GM12878 (cell line): Measurements from ENCODE around the gene SYT3. TPM values are rescaled to one million over a fixed set of nuclear protein-coding genes. Genes with fewer than 3 reads are reported as not detected.

ENCODE experiments used
- ATAC-seq: fragments of 200-7000 bp; cut with Tn5 transposase; 3 replicates; pipeline ENCODE4 v1.9.1; 2020; ENCODE audit warnings: mild to moderate bottlenecking, moderate library complexity
- BruUV-seq: library from RNA; stranded (reverse); fragments of 400-500 nt; replicated peaks from 2 replicates; lab custom pipeline; 2021; lab: Mats Ljungman, UMichigan
- CTCF ChIA-PET: fragments of 300-600 bp; sonication (Branson Sonifier 250); formaldehyde crosslinking; extraction: SDS; loops from one replicate; lab custom pipeline; 2021; ENCODE audit warnings: inconsistent platforms; lab: Yijun Ruan, JAX
- POLR2A ChIA-PET: fragments of 350-600 bp; formaldehyde crosslinking; extraction: SDS; loops from one replicate; lab custom pipeline; 2021; ENCODE audit warnings: inconsistent platforms; lab: Charles Lee
- RAD21 ChIA-PET: fragments of 300-600 bp; sonication (Branson Sonifier 250); formaldehyde crosslinking; loops from one replicate; lab custom pipeline; 2023; ENCODE audit warnings: antibody characterized with exemption; ENCODE audit not compliant: unreplicated experiment; lab: Charles Lee
- SMC1A ChIA-PET: fragments of 300-600 bp; sonication (Branson Sonifier 250); formaldehyde crosslinking; loops from one replicate; lab custom pipeline; 2023; ENCODE audit not compliant: unreplicated experiment, uncharacterized antibody; lab: Charles Lee
- DNase-seq: peaks from one replicate; pipeline ENCODE4 v3.0.0-alpha.2; 2011; ENCODE audit warnings: low read depth, low spot score
- FAIRE-seq: peaks from 3 replicates; lab custom pipeline; 2011; peaks lifted over from hg19 to GRCh38; lab: Jason Lieb, UNC
- H2AFZ ChIP-seq: 2 replicates; pipeline ENCODE4 v1.6.0; 2011; ENCODE audit warnings: low read depth, low read length, control low read depth; ENCODE audit not compliant: control insufficient read depth
- H3K27ac ChIP-seq: 2 replicates; pipeline ENCODE4 v1.5.1; 2011; ENCODE audit warnings: control low read depth; ENCODE audit not compliant: control insufficient read depth, insufficient read depth
- H3K27me3 ChIP-seq, 2 experiments: replicated peaks in 1 of 2; 2 replicates each; pipeline versions ENCODE4 v1.6.0 to v1.6.1; 2011; ENCODE audit warnings: low read length in 1 of 2; ENCODE audit not compliant: control insufficient read depth in 2 of 2, insufficient read depth in 2 of 2
- H3K36me3 ChIP-seq, 2 experiments: 2 replicates each; pipeline ENCODE4 v1.5.1; 2011; ENCODE audit warnings: low read length in 1 of 2; ENCODE audit not compliant: control insufficient read depth in 2 of 2, insufficient read depth in 2 of 2
- H3K4me1 ChIP-seq: 2 replicates; pipeline ENCODE4 v1.6.1; 2011; ENCODE audit warnings: mild to moderate bottlenecking, low read length, moderate library complexity, mixed read lengths; ENCODE audit not compliant: control insufficient read depth, insufficient read depth
- H3K4me2 ChIP-seq: 2 replicates; pipeline ENCODE4 v1.6.0; 2011; ENCODE audit warnings: control low read depth; ENCODE audit not compliant: control insufficient read depth, insufficient read depth
- H3K4me3 ChIP-seq: fragments of 200-600 bp; sonication (generic); 2 replicates; pipeline ENCODE4 v1.5.1; 2016
- H3K79me2 ChIP-seq: 2 replicates; pipeline ENCODE4 v1.6.0; 2011; ENCODE audit warnings: low read length; ENCODE audit not compliant: control insufficient read depth, insufficient read depth
- H3K9ac ChIP-seq: 2 replicates; pipeline ENCODE4 v1.8.0; 2011; ENCODE audit warnings: low read length, control low read depth, mixed read lengths; ENCODE audit not compliant: control insufficient read depth, insufficient read depth
- H3K9me3 ChIP-seq: replicated peaks from 3 replicates; pipeline ENCODE4 v1.5.1; 2011; ENCODE audit warnings: mild to moderate bottlenecking, low read length; ENCODE audit not compliant: control insufficient read depth, insufficient read depth
- H4K20me1 ChIP-seq: 2 replicates; pipeline ENCODE4 v1.6.0; 2011; ENCODE audit not compliant: control insufficient read depth, insufficient read depth
- CREB1 ChIP-seq: IDR thresholded peaks from 2 replicates; pipeline ENCODE4 v1.6.1; 2012; ENCODE audit warnings: low read depth, mild to moderate bottlenecking, inconsistent platforms
- HDAC2 ChIP-seq: fragments of 200-600 bp; sonication (generic); IDR thresholded peaks from 2 replicates; pipeline ENCODE4 v1.6.1; 2017
- HSF1 ChIP-seq: fragments of 150-350 bp; IDR thresholded peaks from 2 replicates; pipeline ENCODE4 v1.6.1; 2014; ENCODE audit warnings: mild to moderate bottlenecking, low read depth, low read length
- MEF2A ChIP-seq: IDR thresholded peaks from 2 replicates; pipeline ENCODE4 v1.6.1; 2011; ENCODE audit warnings: low read depth, mild to moderate bottlenecking, low read length, moderate library complexity; ENCODE audit not compliant: insufficient read depth
- NFYB ChIP-seq: IDR thresholded peaks from 2 replicates; pipeline ENCODE4 v1.6.1; 2011; ENCODE audit warnings: low read depth, mild to moderate bottlenecking, low read length, improper control_type of control experiment, moderate library complexity; ENCODE audit not compliant: insufficient read depth
- NR2C1 ChIP-seq: fragments of 450-650 bp; IDR thresholded peaks from 2 replicates; pipeline ENCODE4 v1.6.1; 2017; ENCODE audit warnings: antibody characterized with exemption, mild to moderate bottlenecking, moderate library complexity
- PAX5 ChIP-seq: IDR thresholded peaks from 2 replicates; pipeline ENCODE4 v1.6.1; 2011; ENCODE audit warnings: low read depth, low read length, borderline replicate concordance
- RAD21 ChIP-seq: IDR thresholded peaks from 2 replicates; pipeline ENCODE4 v1.6.1; 2011; ENCODE audit warnings: mild to moderate bottlenecking, low read depth, low read length, moderate library complexity; ENCODE audit not compliant: insufficient read depth
- RCOR1 ChIP-seq: conservative IDR thresholded peaks from 2 replicates; pipeline ENCODE4 v1.6.1; 2012; ENCODE audit warnings: low read depth, low read length, improper control_type of control experiment
- SMAD1 ChIP-seq: fragments of 450-650 bp; IDR thresholded peaks from 2 replicates; pipeline ENCODE4 v1.6.1; 2018; ENCODE audit warnings: mild to moderate bottlenecking, low read depth; ENCODE audit not compliant: partially characterized antibody
- SUPT20H ChIP-seq: IDR thresholded peaks from 2 replicates; pipeline ENCODE4 v1.6.1; 2011; ENCODE audit warnings: low read depth, mild to moderate bottlenecking, low read length, moderate library complexity, borderline replicate concordance; ENCODE audit not compliant: control insufficient read depth
- TCF7 ChIP-seq: IDR thresholded peaks from 2 replicates; pipeline ENCODE4 v1.6.1; 2014; ENCODE audit warnings: antibody characterized with exemption, borderline replicate concordance
- USF2 ChIP-seq: IDR thresholded peaks from 2 replicates; pipeline ENCODE4 v1.6.1; 2011; ENCODE audit warnings: low read depth, low read length, improper control_type of control experiment, borderline replicate concordance
- YBX1 ChIP-seq: fragments of 450-650 bp; IDR thresholded peaks from 2 replicates; pipeline ENCODE4 v1.6.1; 2016; ENCODE audit warnings: antibody characterized with exemption
- ZNF24 ChIP-seq: fragments of 450-650 bp; IDR thresholded peaks from 2 replicates; pipeline ENCODE4 v1.6.1; 2017; ENCODE audit warnings: antibody characterized with exemption, mild to moderate bottlenecking
- WGBS: methylation state at CpG from one replicate; pipeline ENCODE4 v1.1.6; 2016; ENCODE audit warnings: low lambda C conversion rate; ENCODE audit not compliant: insufficient replicate concordance, insufficient coverage; ENCODE audit errors: missing lambda C conversion rate; 5-methylcytosine and 5-hydroxymethylcytosine counted together
- in situ Hi-C: fragments of 300-500 bp; cut with MboI; formaldehyde crosslinking; loops from 9 replicates; pipeline ENCODE4 v1.14.3; 2018; ENCODE audit warnings: mixed read lengths
- intact Hi-C: fragments of 100-400 bp; cut with micrococcal nuclease; formaldehyde crosslinking; loops from one replicate; pipeline ENCODE4 v1.14.2; 2022; ENCODE audit not compliant: unreplicated experiment
- polyA plus RNA-seq, 11 experiments: library from polyadenylated mRNA; depleted of rRNA in 4 of 11; unstranded in 6 of 11; stranded (reverse) in 5 of 11; fragments of >200 nt; fragmentation: Nextera tagmentation in 4 of 11; fragmentation: Illumina TruSeq in 1 of 11; extraction: Ambion mirVana in 4 of 11; extraction: Trizol in 1 of 11; gene quantifications; 1 replicate in 1 of 11; 2 replicates in 10 of 11; pipeline versions ENCODE4 v1.2.1 to v1.2.3, GENCODE V29; 2011 to 2016; ENCODE audit warnings: inconsistent platforms in 2 of 11, missing spikeins in 2 of 11, low read depth in 1 of 11
- total RNA-seq, 4 experiments: library from RNA; depleted of rRNA in 3 of 4; stranded (reverse); fragments of >200 nt in 3 of 4; fragmentation: Illumina TruSeq in 1 of 4; extraction: Trizol in 1 of 4; gene quantifications; 2 replicates each; pipeline versions ENCODE4 v1.2.1 to v1.2.3, GENCODE V29; 2013 to 2021
- TF ChIP-seq, protein P1 (sequence below): IDR thresholded peaks from 2 replicates; pipeline ENCODE4 v1.6.1; 2011; ENCODE audit warnings: low read depth, mild to moderate bottlenecking, low read length, moderate library complexity, borderline replicate concordance; ENCODE audit errors: extremely low read depth
- TF ChIP-seq, protein P2 (sequence below): IDR thresholded peaks from 2 replicates; pipeline ENCODE4 v1.6.1; 2011; ENCODE audit warnings: borderline replicate concordance, low read depth, mild to moderate bottlenecking, moderate library complexity, low read length; ENCODE audit not compliant: insufficient read depth, poor library complexity, severe bottlenecking
- TF ChIP-seq, protein P3 (sequence below): IDR thresholded peaks from 2 replicates; pipeline ENCODE4 v1.6.1; 2012; ENCODE audit warnings: low read length, inconsistent platforms

SYT3 gene
- total and polyA plus RNA-seq, 10 of the 15 experiments (the other 5 are each of a cell fraction or from before 2014, with no cell fraction given): 0.05 to 0.18 TPM; not detected in 8

DNA sequence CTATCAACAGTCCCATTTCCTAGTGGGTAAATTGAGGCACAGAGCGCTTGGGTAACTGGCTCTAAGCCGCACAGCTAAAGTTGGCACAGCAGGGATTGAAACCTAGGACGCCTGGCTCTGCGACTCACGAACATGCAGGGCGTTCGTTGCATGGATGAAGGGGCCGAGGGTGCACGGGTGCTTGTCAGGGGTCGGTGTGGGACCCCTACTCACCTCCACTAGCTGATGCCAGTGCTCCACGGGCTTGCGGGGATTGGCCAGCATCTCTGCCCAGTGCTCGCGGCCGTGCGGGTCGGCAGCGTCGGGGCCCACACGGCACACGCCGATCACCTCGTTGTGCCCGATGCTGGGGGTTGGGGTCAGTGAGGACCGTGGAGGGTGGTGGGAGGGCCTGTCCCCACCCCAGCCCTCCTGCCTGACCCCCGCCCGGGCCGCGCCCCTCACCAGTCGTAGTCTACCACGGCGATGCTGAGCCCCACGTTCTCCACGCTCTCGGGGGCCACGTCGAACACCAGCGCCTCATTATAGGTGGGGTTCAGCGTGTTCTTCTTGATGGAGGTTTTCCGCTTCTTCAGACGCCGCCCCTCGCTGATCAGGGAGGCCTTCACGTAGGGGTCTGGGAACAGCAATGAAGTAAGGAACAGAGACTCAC, 14.6 kb downstream of the SYT3 start:
- Histone ChIP-seq H3K27me3 (no peaks in the 10 kb centered on the region), H3K27ac (no peak overlapping the region), H3K4me3 (no peak overlapping the region), H3K36me3 (no peaks in the 10 kb centered on the region), H3K4me2 (no peak overlapping the region), H4K20me1 (no peaks in the 10 kb centered on the region), H3K4me1 (no peaks in the 10 kb centered on the region), H3K9ac (no peak overlapping the region), H2AFZ (no peak overlapping the region), H3K79me2 (no peaks in the 10 kb centered on the region), H3K9me3 (no peaks in the 10 kb centered on the region)
- ChIA-PET CTCF (no interaction called here), SMC1A (no interaction called here), POLR2A (interaction anchor here (0.6 kb wide), 1 partner anchor 989 kb away, joined by 4 read pairs; no protein-coding TSS in a partner anchor), RAD21 (no interaction called here)
- in situ Hi-C loops (no loop called here), intact Hi-C loops (no loop called here)
- BruUV-seq: no TSS peak
- DNase-seq: no peak
- FAIRE-seq: no peak
- 63% methylated on average over 30 of the region's 44 CpGs for WGBS
- ATAC-seq: no peak
- TF ChIP-seq RAD21 (no peak), CREB1 (no peak), SMAD1 (no peak), NFYB (no peak), HSF1 (no peak), YBX1 (no peak), RCOR1 (no peak), USF2 (no peak), TCF7 (no peak), MEF2A (no peak), HDAC2 (no peak), PAX5 (no peak), NR2C1 (no peak), SUPT20H (no peak), ZNF24 (no peak)
- TF ChIP-seq, protein P1, sequence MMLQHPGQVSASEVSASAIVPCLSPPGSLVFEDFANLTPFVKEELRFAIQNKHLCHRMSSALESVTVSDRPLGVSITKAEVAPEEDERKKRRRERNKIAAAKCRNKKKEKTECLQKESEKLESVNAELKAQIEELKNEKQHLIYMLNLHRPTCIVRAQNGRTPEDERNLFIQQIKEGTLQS: no peak
- TF ChIP-seq, protein P2, sequence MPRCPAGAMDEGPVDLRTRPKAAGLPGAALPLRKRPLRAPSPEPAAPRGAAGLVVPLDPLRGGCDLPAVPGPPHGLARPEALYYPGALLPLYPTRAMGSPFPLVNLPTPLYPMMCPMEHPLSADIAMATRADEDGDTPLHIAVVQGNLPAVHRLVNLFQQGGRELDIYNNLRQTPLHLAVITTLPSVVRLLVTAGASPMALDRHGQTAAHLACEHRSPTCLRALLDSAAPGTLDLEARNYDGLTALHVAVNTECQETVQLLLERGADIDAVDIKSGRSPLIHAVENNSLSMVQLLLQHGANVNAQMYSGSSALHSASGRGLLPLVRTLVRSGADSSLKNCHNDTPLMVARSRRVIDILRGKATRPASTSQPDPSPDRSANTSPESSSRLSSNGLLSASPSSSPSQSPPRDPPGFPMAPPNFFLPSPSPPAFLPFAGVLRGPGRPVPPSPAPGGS: no peak
- TF ChIP-seq, protein P3, sequence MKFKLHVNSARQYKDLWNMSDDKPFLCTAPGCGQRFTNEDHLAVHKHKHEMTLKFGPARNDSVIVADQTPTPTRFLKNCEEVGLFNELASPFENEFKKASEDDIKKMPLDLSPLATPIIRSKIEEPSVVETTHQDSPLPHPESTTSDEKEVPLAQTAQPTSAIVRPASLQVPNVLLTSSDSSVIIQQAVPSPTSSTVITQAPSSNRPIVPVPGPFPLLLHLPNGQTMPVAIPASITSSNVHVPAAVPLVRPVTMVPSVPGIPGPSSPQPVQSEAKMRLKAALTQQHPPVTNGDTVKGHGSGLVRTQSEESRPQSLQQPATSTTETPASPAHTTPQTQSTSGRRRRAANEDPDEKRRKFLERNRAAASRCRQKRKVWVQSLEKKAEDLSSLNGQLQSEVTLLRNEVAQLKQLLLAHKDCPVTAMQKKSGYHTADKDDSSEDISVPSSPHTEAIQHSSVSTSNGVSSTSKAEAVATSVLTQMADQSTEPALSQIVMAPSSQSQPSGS: no peak
